Camera-type eye (tissue), 1 donor: ENCODE measurements around the gene MKNK1. TPM values are rescaled to one million over a fixed set of nuclear protein-coding genes. Genes with fewer than 3 reads are reported as not detected.

Source experiments
- total RNA-seq: library from RNA; depleted of rRNA; stranded (reverse); fragments of >200 nt; gene quantifications from one replicate; pipeline ENCODE4 v1.2.3, GENCODE V29; 2014

MKNK1 gene
- 38.1 TPM for total RNA-seq

GRCh38 chr1:46603858-46604549 lies at the start of gene MKNK1:
TSS of gene MKNK1 (minus strand) at chr1:46604268. CDS start at chr1:46583327, 20,941 bp downstream.

GRCh38 chr1:46616277-46617107 lies 12.4 kb upstream of the MKNK1 start, which contains the start of gene MOB3C:
TSS of gene MOB3C (minus strand) at chr1:46616811. CDS start at chr1:46613321, 3,490 bp downstream.

GRCh38 chr1:46551597-46552095 lies 52.4 kb downstream of the MKNK1 start, which contains the start of gene KNCN:
TSS of gene KNCN (minus strand) at chr1:46551647. CDS start at chr1:46551215, 432 bp downstream.

Other genes with a start within 250 kb of the MKNK1 start
- 39.7 TPM for gene FAAH, start 210.0 kb downstream of the MKNK1 start, total RNA-seq
- 0.55 TPM for gene DMBX1, start 114.4 kb downstream of the MKNK1 start, total RNA-seq
- not detected for gene KNCN, start 52.6 kb downstream of the MKNK1 start, total RNA-seq
- gene MOB3C, start 12.5 kb upstream of the MKNK1 start, total RNA-seq: 11.8 TPM
- 60.7 TPM for gene ATPAF1, start 64.1 kb upstream of the MKNK1 start, total RNA-seq
- not detected for gene TEX38, start 67.6 kb upstream of the MKNK1 start, total RNA-seq
- gene EFCAB14, start 114.8 kb upstream of the MKNK1 start, total RNA-seq: 78.2 TPM
- gene CYP4B1, start 194.8 kb upstream of the MKNK1 start, total RNA-seq: 2.5 TPM